HepG2 (cell line): ENCODE measurements around the gene SLX9. TPM values are rescaled to one million over a fixed set of nuclear protein-coding genes. Genes with fewer than 3 reads are reported as not detected.
A peak's percentile ranks its signal among the peaks of the same experiment; 100 is the strongest.

Experiments
- ARID4A ChIP-seq: sonication (generic); formaldehyde crosslinking; IDR thresholded peaks from 2 replicates; pipeline ENCODE4 v1.5.0; 2020; ENCODE audit warnings: mild to moderate bottlenecking, missing genetic modification reagents, borderline replicate concordance
- ASH2L ChIP-seq: fragments of 300-600, 200-600 bp; sonication (generic); IDR thresholded peaks from 2 replicates; pipeline ENCODE4 v1.7.0; 2017; ENCODE audit warnings: low read depth, mild to moderate bottlenecking, moderate library complexity, mixed read lengths, low read length; ENCODE audit not compliant: insufficient read length
- ATF7-NPFF ChIP-seq: sonication (generic); formaldehyde crosslinking; IDR thresholded peaks from 2 replicates; pipeline ENCODE4 v1.8.1; 2023; ENCODE audit warnings: mild to moderate bottlenecking, low read depth, missing genetic modification reagents, moderate library complexity
- DZIP1 ChIP-seq: sonication (generic); formaldehyde crosslinking; IDR thresholded peaks from 2 replicates; pipeline ENCODE4 v1.5.0; 2020; ENCODE audit warnings: mild to moderate bottlenecking, missing genetic modification reagents
- KDM5A ChIP-seq: fragments of 200-600 bp; sonication (generic); IDR thresholded peaks from 2 replicates; pipeline ENCODE4 v1.7.0; 2018; ENCODE audit warnings: antibody characterized with exemption, mild to moderate bottlenecking, low read length, borderline replicate concordance
- LCORL ChIP-seq, 2 experiments: fragments of 450-650 bp in 1 of 2; sonication (generic) in 1 of 2; formaldehyde crosslinking in 1 of 2; IDR thresholded peaks; 2 replicates each; pipeline versions ENCODE4 v1.5.0 to v1.6.1; 2017 to 2020; ENCODE audit warnings: antibody characterized with exemption in 1 of 2, missing genetic modification reagents in 1 of 2
- MAFK ChIP-seq, 2 experiments: IDR thresholded peaks in 1 of 2; conservative IDR thresholded peaks in 1 of 2; 2 replicates each; pipeline ENCODE4 v1.6.1; 2011; ENCODE audit warnings: improper control_type of control experiment in 2 of 2, low read length in 2 of 2
- NRL ChIP-seq: sonication (generic); formaldehyde crosslinking; IDR thresholded peaks from 2 replicates; pipeline ENCODE4 v1.5.0; 2020; ENCODE audit warnings: missing genetic modification reagents, mild to moderate bottlenecking, moderate library complexity, borderline replicate concordance
- PATZ1 ChIP-seq: sonication (generic); formaldehyde crosslinking; IDR thresholded peaks from 2 replicates; pipeline ENCODE4 v1.4.0; 2020; ENCODE audit warnings: missing genetic modification reagents
- RELA ChIP-seq: sonication (generic); formaldehyde crosslinking; IDR thresholded peaks from 2 replicates; pipeline ENCODE4 v1.4.0; 2020; ENCODE audit warnings: missing genetic modification reagents
- RNF2 ChIP-seq: fragments of 450-650 bp; conservative IDR thresholded peaks from 2 replicates; pipeline ENCODE4 v1.6.1; 2016; ENCODE audit warnings: low read depth
- RXRB ChIP-seq: IDR thresholded peaks from 2 replicates; pipeline ENCODE4 v1.6.1; 2016; ENCODE audit warnings: borderline replicate concordance, missing genetic modification reagents, missing compliant biosample characterization
- SRY ChIP-seq: sonication (generic); formaldehyde crosslinking; IDR thresholded peaks from 2 replicates; pipeline ENCODE4 v1.8.0; 2022; ENCODE audit warnings: mild to moderate bottlenecking, missing genetic modification reagents
- TBL1XR1 ChIP-seq: fragments of 150-350 bp; IDR thresholded peaks from 2 replicates; pipeline ENCODE4 v1.6.1; 2014; ENCODE audit warnings: borderline replicate concordance, low read length; ENCODE audit not compliant: partially characterized antibody
- ZC3H13 ChIP-seq: sonication (generic); formaldehyde crosslinking; IDR thresholded peaks from 2 replicates; pipeline ENCODE4 v1.8.1; 2023; ENCODE audit warnings: mild to moderate bottlenecking, missing genetic modification reagents, moderate library complexity
- ZNF160 ChIP-seq: sonication (generic); formaldehyde crosslinking; IDR thresholded peaks from 2 replicates; pipeline ENCODE4 v1.8.0; 2022; ENCODE audit warnings: mild to moderate bottlenecking, inconsistent platforms, missing genetic modification reagents
- ZNF329 ChIP-seq: sonication (generic); formaldehyde crosslinking; IDR thresholded peaks from 2 replicates; pipeline ENCODE4 v1.9.0; 2021; ENCODE audit warnings: low read depth, mild to moderate bottlenecking, missing genetic modification reagents
- ZNF34 ChIP-seq: sonication (generic); formaldehyde crosslinking; IDR thresholded peaks from 2 replicates; pipeline ENCODE4 v1.4.0; 2020; ENCODE audit warnings: mild to moderate bottlenecking, missing genetic modification reagents, borderline replicate concordance
- ZNF496 ChIP-seq: sonication (generic); formaldehyde crosslinking; IDR thresholded peaks from 2 replicates; pipeline ENCODE4 v1.8.1; 2023; ENCODE audit warnings: mild to moderate bottlenecking, moderate library complexity, missing genetic modification reagents; ENCODE audit not compliant: insufficient replicate concordance
- ZNF510 ChIP-seq: sonication (generic); formaldehyde crosslinking; IDR thresholded peaks from 2 replicates; pipeline ENCODE4 v1.4.0; 2020; ENCODE audit warnings: low read depth, mild to moderate bottlenecking, missing genetic modification reagents
- polyA plus RNA-seq, 8 experiments: library from polyadenylated mRNA; depleted of rRNA in 3 of 8; stranded (reverse) in 7 of 8; unstranded in 1 of 8; fragments of >200 nt; fragmentation: Illumina TruSeq in 4 of 8; extraction: Trizol in 4 of 8; gene quantifications; 2 replicates each; pipeline versions ENCODE4 v1.2.1 to v1.2.3, GENCODE V29; 2011 to 2016; ENCODE audit warnings: low read depth in 4 of 8, missing spikeins in 1 of 8, mixed read lengths in 1 of 8; ENCODE audit not compliant: insufficient read depth in 1 of 8
- total RNA-seq, 5 experiments: library from RNA; depleted of rRNA; stranded (reverse); fragments of >200 nt; fragmentation: Illumina TruSeq; extraction: Trizol; gene quantifications; 2 replicates each; pipeline ENCODE4 v1.2.3, GENCODE V29; 2016; ENCODE audit warnings: low read depth in 1 of 5

SLX9 gene
- total and polyA plus RNA-seq, 2 of the 13 experiments (the other 11 are each of a cell fraction or from before 2014, with no cell fraction given), result 21.0 to 47.1 TPM

GRCh38 chr21:44940116-44940631 is 345 bp downstream of the SLX9 start (continued):
- TF ChIP-seq ZNF329 (CRISPR knock-in tag) (0 out of 2 replicates have a peak, but pooled peaks have one; percentile 27), ZNF34 (peak; percentile 14; the same call in 1 of the 2 replicates), PATZ1 (no peak), SRY (CRISPR knock-in tag) (no peak), RELA (CRISPR knock-in tag) (0 out of 2 replicates have a peak, but pooled peaks have one; percentile 6), MAFK (conservative IDR thresholded peaks at IDR 0.05 in 1 of 2, IDR thresholded peaks at IDR 0.05 in 1 of 2; ENCODE audit: low read length in 2 of 2) (no peak), LCORL (IDR thresholded peaks at IDR 0.05) (no peak), LCORL (CRISPR knock-in tag; IDR thresholded peaks at IDR 0.05) (no peak), TBL1XR1 (no peak), NRL (0 out of 2 replicates have a peak, but pooled peaks have one; percentile 4), RNF2 (no peak), RXRB (CRISPR knock-in tag) (no peak), ARID4A (CRISPR knock-in tag) (peak; percentile 17), DZIP1 (CRISPR knock-in tag) (peak; percentile 25; the same call in 1 of the 2 replicates), ASH2L (peak; percentile 63), ZNF160 (CRISPR knock-in tag) (peak; percentile 5; the same call in 1 of the 2 replicates), ZNF510 (CRISPR knock-in tag) (0 out of 2 replicates have a peak, but pooled peaks have one; percentile 12), ZNF496 (no peak), ZC3H13 (0 out of 2 replicates have a peak, but pooled peaks have one; percentile 42), KDM5A (peak; percentile 92), ATF7-NPFF (CRISPR knock-in tag) (0 out of 2 replicates have a peak, but pooled peaks have one; percentile 9)
